B cell (primary cell): ENCODE measurements around the gene C6orf136. TPM values are rescaled to one million over a fixed set of nuclear protein-coding genes. Genes with fewer than 3 reads are reported as not detected.

Experiments
- ATAC-seq: fragments of 200-7000 bp; cut with Tn5 transposase; one replicate; pipeline ENCODE4 v1.10.0; 2021; ENCODE audit warnings: low read depth, mild to moderate bottlenecking, moderate number of reproducible peaks, moderate library complexity
- CTCF ChIA-PET: fragments of 350-600 bp; sonication (Branson Sonifier 250); formaldehyde crosslinking; loops from one replicate; lab custom pipeline; 2021; ENCODE audit warnings: antibody characterized with exemption, inconsistent platforms; lab: Charles Lee
- POLR2A ChIA-PET: fragments of 350-600 bp; sonication (Branson Sonifier 250); formaldehyde crosslinking; loops from one replicate; lab custom pipeline; 2021; ENCODE audit warnings: antibody characterized with exemption; lab: Charles Lee
- DNase-seq: peaks from one replicate; pipeline ENCODE4 v3.0.0; 2013
- H2AFZ ChIP-seq: 2 replicates; pipeline ENCODE4 v1.6.1; 2012; ENCODE audit warnings: mild to moderate bottlenecking, low read depth, low read length; ENCODE audit not compliant: insufficient read depth, poor library complexity, severe bottlenecking
- H3K27ac ChIP-seq, 2 donors: 1 replicate in 1 of 2; 2 replicates in 1 of 2; pipeline ENCODE4 v1.5.1; 2012 to 2013; ENCODE audit warnings: low read length in 2 of 2, mild to moderate bottlenecking in 2 of 2, moderate library complexity in 1 of 2
- H3K27me3 ChIP-seq, 4 experiments: fragments of 200-600 bp in 1 of 4; sonication (generic) in 1 of 4; replicated peaks in 1 of 4; 1 replicate in 2 of 4; 2 replicates in 2 of 4; pipeline versions ENCODE4 v1.6.1 to v1.7.0; 2013 to 2016; ENCODE audit warnings: low read length in 3 of 4, mild to moderate bottlenecking in 2 of 4, mixed read lengths in 1 of 4, moderate library complexity in 1 of 4; ENCODE audit not compliant: insufficient read depth in 4 of 4, control insufficient read depth in 3 of 4; ENCODE audit errors: control extremely low read depth in 1 of 4
- H3K36me3 ChIP-seq, 2 experiments: replicated peaks in 1 of 2; 1 replicate in 1 of 2; 2 replicates in 1 of 2; pipeline versions ENCODE4 v1.6.1 to v1.7.1; 2013; ENCODE audit warnings: low read length in 1 of 2; ENCODE audit not compliant: insufficient read depth in 2 of 2, control insufficient read depth in 1 of 2; ENCODE audit errors: control extremely low read depth in 1 of 2, extremely low read depth in 1 of 2
- H3K4me1 ChIP-seq, 2 donors: fragments of 200-600 bp in 1 of 2; sonication (generic) in 1 of 2; 1 replicate in 1 of 2; 2 replicates in 1 of 2; pipeline versions ENCODE4 v1.5.1 to v1.6.1; 2013 to 2017; ENCODE audit warnings: low read length in 2 of 2; ENCODE audit not compliant: control insufficient read depth in 2 of 2, insufficient read depth in 2 of 2
- H3K4me2 ChIP-seq: replicated peaks from 2 replicates; pipeline ENCODE3; 2012; ENCODE audit warnings: mild to moderate bottlenecking, low read depth, low read length; ENCODE audit not compliant: poor library complexity, severe bottlenecking
- H3K4me3 ChIP-seq, 5 experiments: fragments of 200-600 bp in 1 of 5; sonication (generic) in 1 of 5; 1 replicate in 3 of 5; 2 replicates in 2 of 5; pipeline versions ENCODE4 v1.5.1 to v1.7.0; 2011 to 2016; ENCODE audit warnings: low read length in 4 of 5, mild to moderate bottlenecking in 4 of 5, low read depth in 2 of 5, control low read depth in 1 of 5, moderate library complexity in 1 of 5; ENCODE audit not compliant: insufficient read depth in 1 of 5; ENCODE audit errors: control extremely low read depth in 1 of 5, extremely low read depth in 1 of 5
- H3K79me2 ChIP-seq: fragments of 200-600 bp; sonication (generic); one replicate; pipeline ENCODE4 v1.6.0; 2016; ENCODE audit warnings: low read length; ENCODE audit not compliant: control insufficient read depth, insufficient read depth
- H3K9ac ChIP-seq: fragments of 200-600 bp; sonication (generic); 2 replicates; pipeline ENCODE4 v1.6.1; 2017; ENCODE audit warnings: mild to moderate bottlenecking, low read length, moderate library complexity
- H3K9me3 ChIP-seq, 3 donors: one replicate each; pipeline versions ENCODE4 v1.6.1 to v1.7.1; 2013; ENCODE audit warnings: low read length in 2 of 3; ENCODE audit not compliant: control insufficient read depth in 2 of 3, insufficient read depth in 1 of 3; ENCODE audit errors: control extremely low read depth in 1 of 3
- H4K20me1 ChIP-seq: 2 replicates; pipeline ENCODE4 v1.6.0; 2012; ENCODE audit warnings: mild to moderate bottlenecking, low read length; ENCODE audit not compliant: insufficient read depth, control insufficient read depth, poor library complexity, severe bottlenecking
- H3K27ac Mint-ChIP-seq: one replicate; pipeline ENCODE4 v1.8.0; 2021; ENCODE audit warnings: mixed read lengths
- H3K27me3 Mint-ChIP-seq: one replicate; pipeline ENCODE4 v1.8.0; 2021; ENCODE audit warnings: mixed read lengths
- H3K4me1 Mint-ChIP-seq: one replicate; pipeline ENCODE4 v1.8.0; 2021; ENCODE audit warnings: mixed read lengths
- H3K4me3 Mint-ChIP-seq: one replicate; pipeline ENCODE4 v1.8.0; 2021; ENCODE audit warnings: mixed read lengths
- H3K9me3 Mint-ChIP-seq: one replicate; pipeline ENCODE4 v1.8.0; 2022; ENCODE audit warnings: mixed read lengths; ENCODE audit not compliant: insufficient read depth
- CTCF ChIP-seq: fragments of 200-600 bp; IDR thresholded peaks from one replicate; pipeline ENCODE4 v1.8.0; 2022; ENCODE audit warnings: antibody characterized with exemption, mild to moderate bottlenecking
- EZH2 ChIP-seq: IDR thresholded peaks from 2 replicates; pipeline ENCODE4 v1.6.1; 2012; ENCODE audit warnings: borderline replicate concordance, low read depth, mild to moderate bottlenecking, moderate library complexity, low read length; ENCODE audit not compliant: insufficient read depth, poor library complexity, severe bottlenecking
- WGBS: methylation state at CpG from one replicate; pipeline ENCODE4 v1.1.5; 2013; ENCODE audit warnings: missing lambda C conversion rate; ENCODE audit not compliant: insufficient coverage; 5-methylcytosine and 5-hydroxymethylcytosine counted together
- intact Hi-C: fragments of 100-400 bp; cut with micrococcal nuclease; formaldehyde crosslinking; loops from one replicate; pipeline ENCODE4 v1.10.0; 2022
- polyA plus RNA-seq: library from polyadenylated mRNA; depleted of rRNA; stranded (reverse); fragments of >200 nt; gene quantifications from 2 replicates; pipeline ENCODE4 v1.2.3, GENCODE V29; 2012
- total RNA-seq, 2 donors: library from RNA; stranded (reverse); fragments of 120-200 nt in 1 of 2; gene quantifications; 1 replicate in 1 of 2; 2 replicates in 1 of 2; pipeline versions ENCODE4 v1.2.3 to v1.2.4, GENCODE V29; 2013 to 2022

Gene C6orf136
- total and polyA plus RNA-seq, 2 donors (not counting 1 experiment from before 2014, with no cell fraction given): 36.6 to 37.2 TPM

- peaks cover 36 to 43% of the 10 kb centered on the region in 2 donors for H3K4me1 ChIP-seq
- TF ChIP-seq EZH2 (no peak), CTCF (no peak)
- H3K27me3 ChIP-seq: no peaks in the 10 kb centered on the region
- 8% methylated on average over 13 of the region's 22 CpGs for WGBS
- H3K9me3 ChIP-seq: no peaks in the 10 kb centered on the region
- peak overlapping the region; percentile 93 to 97 for H3K27ac ChIP-seq
- ATAC-seq: no peak
- intact Hi-C loops: loop anchor here (1.0 to 2.0 kb wide), 3 partner anchors 9 to 29 kb away; partner anchors contain the start of genes DHX16 and MDC1
- peak overlapping the region; percentile 2 to 100 (median 93) for H3K4me3 ChIP-seq
- Mint-ChIP-seq H3K4me3 (peak overlapping the region; percentile 97), H3K27me3 (no peaks in the 10 kb centered on the region), H3K27ac (peak overlapping the region; percentile 99), H3K9me3 (no peaks in the 10 kb centered on the region), H3K4me1 (peaks cover 66% of the 10 kb centered on the region)
- ChIA-PET POLR2A (interaction anchor here (0.7 to 3.2 kb wide), 10 partner anchors 9 to 747 kb away, joined by 3 to 45 read pairs (median 4); partner anchors contain the start of genes DHX16, GNL1, MDC1 and MRPS18B), CTCF (interaction anchor here (0.9 to 8.9 kb wide), 8 partner anchors 8 to 91 kb away, joined by 3 to 151 read pairs (median 5); partner anchors contain the start of genes DHX16, MDC1, MRPS18B and TUBB)
- peak overlapping the region; percentile 82 for H2AFZ ChIP-seq
- peaks cover 51% of the 10 kb centered on the region for H3K79me2 ChIP-seq
- DNase-seq: peak; percentile 52
- peak overlapping the region; percentile 100 for H3K4me2 ChIP-seq
- peaks cover 0 to 3% of the 10 kb centered on the region in 2 experiments for H3K36me3 ChIP-seq
- H4K20me1 ChIP-seq: peaks cover 38% of the 10 kb centered on the region
- H3K9ac ChIP-seq: peak overlapping the region; percentile 98
These were observed 40.9 kb downstream of the C6orf136 start for GRCh38 chr6:30687659-30688431.
